HepG2 (cell line): ENCODE results near the gene EYA4. TPM values are rescaled to one million over a fixed set of nuclear protein-coding genes. Genes with fewer than 3 reads are reported as not detected.

ENCODE experiments used
- ATAC-seq: fragments of 200-7000 bp; cut with Tn5 transposase; 3 replicates; pipeline ENCODE4 v1.9.1; 2020; ENCODE audit warnings: mild to moderate bottlenecking, moderate library complexity
- BruUV-seq: library from RNA; stranded (reverse); fragments of 400-500 nt; replicated peaks from 2 replicates; lab custom pipeline; 2021; lab: Mats Ljungman, UMichigan
- CTCF ChIA-PET: fragments of 300-600 bp; formaldehyde crosslinking; extraction: SDS; loops from one replicate; lab custom pipeline; 2021; ENCODE audit warnings: low total read pairs, inconsistent platforms, low intra/inter-chr PET ratio; lab: Yijun Ruan, JAX
- POLR2A ChIA-PET: fragments of 350-600 bp; sonication (Branson Sonifier 250); formaldehyde crosslinking; loops from one replicate; lab custom pipeline; 2020; ENCODE audit warnings: antibody characterized with exemption, inconsistent platforms; lab: Yijun Ruan, JAX
- DNase-seq: peaks from one replicate; pipeline ENCODE4 v3.0.0-alpha.2; 2015; ENCODE audit warnings: low spot score
- FAIRE-seq: peaks from 3 replicates; lab custom pipeline; 2011; peaks lifted over from hg19 to GRCh38; lab: Jason Lieb, UNC
- H2AFZ ChIP-seq: one replicate; pipeline ENCODE4 v1.6.1; 2011; ENCODE audit warnings: low read length, inconsistent platforms
- H3K27ac ChIP-seq: fragments of 300-600 bp; 3 replicates; pipeline ENCODE4 v1.8.0; 2011; ENCODE audit warnings: mixed run types, mild to moderate bottlenecking, mixed read lengths, low read length, inconsistent platforms; ENCODE audit not compliant: insufficient read depth; ENCODE audit errors: extremely low read length
- H3K27me3 ChIP-seq, 2 experiments: fragments of 200-600 bp in 1 of 2; 2 replicates in 1 of 2; 3 replicates in 1 of 2; pipeline versions ENCODE4 v1.6.0 to v1.8.0; 2011; ENCODE audit warnings: low read length in 2 of 2, mild to moderate bottlenecking in 2 of 2, moderate library complexity in 2 of 2, inconsistent platforms in 1 of 2; ENCODE audit not compliant: insufficient read depth in 2 of 2, control insufficient read depth in 1 of 2
- H3K36me3 ChIP-seq, 2 experiments: fragments of 200-600 bp in 1 of 2; replicated peaks in 1 of 2; 2 replicates in 1 of 2; 3 replicates in 1 of 2; pipeline versions ENCODE4 v1.5.1 to v1.8.0; 2011; ENCODE audit warnings: low read length in 2 of 2, inconsistent platforms in 1 of 2; ENCODE audit not compliant: insufficient read depth in 2 of 2, control insufficient read depth in 1 of 2
- H3K4me1 ChIP-seq: 2 replicates; pipeline ENCODE4 v1.5.1; 2012; ENCODE audit warnings: low read length, inconsistent platforms; ENCODE audit not compliant: insufficient read depth
- H3K4me2 ChIP-seq: 2 replicates; pipeline ENCODE4 v1.6.0; 2011; ENCODE audit warnings: low read depth, low read length, inconsistent platforms
- H3K4me3 ChIP-seq, 3 experiments: fragments of 200-600 bp in 1 of 3; sonication (generic), shearing (Covaris generic) in 1 of 3; replicated peaks in 1 of 3; 2 replicates each; pipeline ENCODE4 v1.5.1; 2011 to 2016; ENCODE audit warnings: low read length in 3 of 3, inconsistent platforms in 2 of 3, low read depth in 2 of 3, mild to moderate bottlenecking in 2 of 3, control low read depth in 1 of 3, mixed read lengths in 1 of 3; ENCODE audit not compliant: insufficient read depth in 1 of 3
- H3K79me2 ChIP-seq: one replicate; pipeline ENCODE4 v1.6.1; 2011; ENCODE audit warnings: low read length, inconsistent platforms; ENCODE audit not compliant: insufficient read depth
- H3K9ac ChIP-seq: 2 replicates; pipeline ENCODE4 v1.6.0; 2011; ENCODE audit warnings: mild to moderate bottlenecking, low read depth, low read length, inconsistent platforms; ENCODE audit not compliant: insufficient read depth
- H3K9me3 ChIP-seq: 2 replicates; pipeline ENCODE4 v1.5.1; 2012; ENCODE audit warnings: mild to moderate bottlenecking, low read length
- H4K20me1 ChIP-seq: 2 replicates; pipeline ENCODE4 v1.6.0; 2011; ENCODE audit warnings: inconsistent platforms, mild to moderate bottlenecking, low read length, moderate library complexity; ENCODE audit not compliant: insufficient read depth
- EEA1 ChIP-seq: sonication (generic); formaldehyde crosslinking; IDR thresholded peaks from 2 replicates; pipeline ENCODE4 v1.5.1; 2020; ENCODE audit warnings: mild to moderate bottlenecking, missing genetic modification reagents, borderline replicate concordance
- FLYWCH1 ChIP-seq: sonication (generic); formaldehyde crosslinking; IDR thresholded peaks from 2 replicates; pipeline ENCODE4 v1.8.1; 2023; ENCODE audit warnings: mild to moderate bottlenecking, missing genetic modification reagents
- GLI4 ChIP-seq: sonication (generic); formaldehyde crosslinking; IDR thresholded peaks from 2 replicates; pipeline ENCODE4 v1.5.1; 2020; ENCODE audit warnings: missing genetic modification reagents, mild to moderate bottlenecking, moderate library complexity, borderline replicate concordance
- NR2F2 ChIP-seq: IDR thresholded peaks from 2 replicates; pipeline ENCODE4 v1.6.1; 2012; ENCODE audit warnings: low read depth, inconsistent platforms, borderline replicate concordance
- TRIM24 ChIP-seq: sonication (generic); formaldehyde crosslinking; IDR thresholded peaks from 2 replicates; pipeline ENCODE4 v1.8.0; 2022; ENCODE audit warnings: mild to moderate bottlenecking, missing genetic modification reagents
- ZNF136 ChIP-seq: sonication (generic); formaldehyde crosslinking; IDR thresholded peaks from 2 replicates; pipeline ENCODE4 v1.8.1; 2022; ENCODE audit warnings: low read depth, mild to moderate bottlenecking, moderate library complexity, missing genetic modification reagents
- ZNF33A ChIP-seq: sonication (generic); formaldehyde crosslinking; IDR thresholded peaks from 2 replicates; pipeline ENCODE4 v1.5.1; 2020; ENCODE audit warnings: missing genetic modification reagents, mild to moderate bottlenecking, moderate library complexity, borderline replicate concordance
- ZNF354B ChIP-seq: sonication (generic); formaldehyde crosslinking; IDR thresholded peaks from 2 replicates; pipeline ENCODE4 v1.8.0; 2022; ENCODE audit warnings: mild to moderate bottlenecking, missing genetic modification reagents
- ZSCAN29 ChIP-seq: sonication (generic); formaldehyde crosslinking; conservative IDR thresholded peaks from 2 replicates; pipeline ENCODE4 v1.4.0; 2020; ENCODE audit warnings: mild to moderate bottlenecking, missing genetic modification reagents
- WGBS: methylation state at CpG from one replicate; pipeline ENCODE4 v1.1.6; 2017; ENCODE audit warnings: low lambda C conversion rate; 5-methylcytosine and 5-hydroxymethylcytosine counted together
- in situ Hi-C: cut with HindIII; loops from 2 replicates; pipeline ENCODE4 v1.10.0; 2017; ENCODE audit warnings: low pct_unique_long_range_greater_than_20kb; ENCODE audit not compliant: extremely low pct_ligation_motif_present
- intact Hi-C: fragments of 100-400 bp; cut with micrococcal nuclease; formaldehyde crosslinking; loops from one replicate; pipeline ENCODE4 v1.10.0; 2022; ENCODE audit not compliant: unreplicated experiment
- polyA plus RNA-seq, 8 experiments: library from polyadenylated mRNA; depleted of rRNA in 3 of 8; stranded (reverse) in 7 of 8; unstranded in 1 of 8; fragments of >200 nt; fragmentation: Illumina TruSeq in 4 of 8; extraction: Trizol in 4 of 8; gene quantifications; 2 replicates each; pipeline versions ENCODE4 v1.2.1 to v1.2.3, GENCODE V29; 2011 to 2016; ENCODE audit warnings: low read depth in 4 of 8, missing spikeins in 1 of 8, mixed read lengths in 1 of 8; ENCODE audit not compliant: insufficient read depth in 1 of 8
- total RNA-seq, 5 experiments: library from RNA; depleted of rRNA; stranded (reverse); fragments of >200 nt; fragmentation: Illumina TruSeq; extraction: Trizol; gene quantifications; 2 replicates each; pipeline ENCODE4 v1.2.3, GENCODE V29; 2016; ENCODE audit warnings: low read depth in 1 of 5
- TF ChIP-seq, protein P1 (sequence below): sonication (generic); formaldehyde crosslinking; IDR thresholded peaks from 2 replicates; pipeline ENCODE4 v1.9.0; 2021; ENCODE audit warnings: missing genetic modification reagents, mild to moderate bottlenecking, borderline replicate concordance
- TF ChIP-seq, protein P2 (sequence below): sonication (generic); formaldehyde crosslinking; IDR thresholded peaks from 2 replicates; pipeline ENCODE4 v1.5.1; 2020; ENCODE audit warnings: mild to moderate bottlenecking, missing genetic modification reagents, moderate library complexity
- TF ChIP-seq, protein P3 (sequence below): sonication (generic); formaldehyde crosslinking; IDR thresholded peaks from 2 replicates; pipeline ENCODE4 v1.5.0; 2020; ENCODE audit warnings: mild to moderate bottlenecking, missing genetic modification reagents
- TF ChIP-seq, protein P4 (sequence below): sonication (generic); formaldehyde crosslinking; conservative IDR thresholded peaks from 2 replicates; pipeline ENCODE4 v1.4.0; 2020; ENCODE audit warnings: missing genetic modification reagents
- TF ChIP-seq, protein P5 (sequence below): sonication (generic); formaldehyde crosslinking; IDR thresholded peaks from 2 replicates; pipeline ENCODE4 v1.8.1; 2022; ENCODE audit warnings: low read depth, mild to moderate bottlenecking, missing genetic modification reagents

The EYA4 gene
- total and polyA plus RNA-seq, 2 of the 13 experiments (the other 11 are each of a cell fraction or from before 2014, with no cell fraction given), result not detected

DNA sequence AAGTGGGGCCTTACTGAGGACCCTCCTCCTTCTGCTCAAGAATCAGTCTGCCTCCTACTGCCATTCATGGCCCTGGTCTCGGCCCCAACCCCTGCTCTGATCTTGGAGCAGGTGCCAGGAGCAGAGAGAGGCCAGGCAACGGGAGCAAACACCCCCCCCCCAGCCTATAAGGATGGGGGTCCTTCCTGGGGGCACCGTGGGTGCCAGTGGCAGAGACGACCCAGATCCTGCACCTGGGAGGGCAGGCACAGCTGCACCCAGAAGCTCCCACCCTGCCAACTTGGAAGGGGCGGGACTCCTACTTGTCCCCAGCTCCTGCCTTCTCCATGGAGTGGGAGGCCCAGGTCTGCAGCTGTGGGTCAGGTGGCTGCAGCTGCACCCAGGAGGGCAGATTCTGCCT is 183.2 kb downstream of the EYA4 start:
- CTCF ChIA-PET, result no interaction called here
- no peaks in the 10 kb centered on the region for H3K36me3 ChIP-seq
- no peaks in the 10 kb centered on the region for H3K4me1 ChIP-seq
- BruUV-seq, result no TSS peak
- H3K4me3 ChIP-seq, result no peak overlapping the region
- no peak overlapping the region for H3K27ac ChIP-seq
- no peak for DNase-seq
- no peak for ATAC-seq
- H3K4me2 ChIP-seq, result no peak overlapping the region
- FAIRE-seq, result no peak
- in situ Hi-C loops, result no loop called here
- H3K27me3 ChIP-seq, result 0 out of 5 replicates have a peak, but pooled peaks cover 0 to 2% of the 10 kb centered on the region in 2 experiments
- no peaks in the 10 kb centered on the region for H4K20me1 ChIP-seq
- no peak overlapping the region for H2AFZ ChIP-seq
- POLR2A ChIA-PET, result no interaction called here
- intact Hi-C loops, result no loop called here
- no peaks in the 10 kb centered on the region for H3K79me2 ChIP-seq
- WGBS, result 7% methylated on average over 2 of the region's 5 CpGs
- no peak overlapping the region for H3K9ac ChIP-seq
- no peaks in the 10 kb centered on the region for H3K9me3 ChIP-seq
- TF ChIP-seq GLI4 (no peak), ZSCAN29 (CRISPR knock-in tag) (no peak), FLYWCH1 (CRISPR knock-in tag) (no peak), ZNF354B (CRISPR knock-in tag) (no peak), EEA1 (CRISPR knock-in tag) (no peak), ZNF33A (no peak), TRIM24 (no peak), NR2F2 (no peak), ZNF136 (CRISPR knock-in tag) (no peak)
- TF ChIP-seq, protein P1, sequence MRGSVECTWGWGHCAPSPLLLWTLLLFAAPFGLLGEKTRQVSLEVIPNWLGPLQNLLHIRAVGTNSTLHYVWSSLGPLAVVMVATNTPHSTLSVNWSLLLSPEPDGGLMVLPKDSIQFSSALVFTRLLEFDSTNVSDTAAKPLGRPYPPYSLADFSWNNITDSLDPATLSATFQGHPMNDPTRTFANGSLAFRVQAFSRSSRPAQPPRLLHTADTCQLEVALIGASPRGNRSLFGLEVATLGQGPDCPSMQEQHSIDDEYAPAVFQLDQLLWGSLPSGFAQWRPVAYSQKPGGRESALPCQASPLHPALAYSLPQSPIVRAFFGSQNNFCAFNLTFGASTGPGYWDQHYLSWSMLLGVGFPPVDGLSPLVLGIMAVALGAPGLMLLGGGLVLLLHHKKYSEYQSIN (CRISPR knock-in tag), result no peak
- TF ChIP-seq, protein P2, sequence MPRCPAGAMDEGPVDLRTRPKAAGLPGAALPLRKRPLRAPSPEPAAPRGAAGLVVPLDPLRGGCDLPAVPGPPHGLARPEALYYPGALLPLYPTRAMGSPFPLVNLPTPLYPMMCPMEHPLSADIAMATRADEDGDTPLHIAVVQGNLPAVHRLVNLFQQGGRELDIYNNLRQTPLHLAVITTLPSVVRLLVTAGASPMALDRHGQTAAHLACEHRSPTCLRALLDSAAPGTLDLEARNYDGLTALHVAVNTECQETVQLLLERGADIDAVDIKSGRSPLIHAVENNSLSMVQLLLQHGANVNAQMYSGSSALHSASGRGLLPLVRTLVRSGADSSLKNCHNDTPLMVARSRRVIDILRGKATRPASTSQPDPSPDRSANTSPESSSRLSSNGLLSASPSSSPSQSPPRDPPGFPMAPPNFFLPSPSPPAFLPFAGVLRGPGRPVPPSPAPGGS (CRISPR knock-in tag), result no peak
- TF ChIP-seq, protein P3, sequence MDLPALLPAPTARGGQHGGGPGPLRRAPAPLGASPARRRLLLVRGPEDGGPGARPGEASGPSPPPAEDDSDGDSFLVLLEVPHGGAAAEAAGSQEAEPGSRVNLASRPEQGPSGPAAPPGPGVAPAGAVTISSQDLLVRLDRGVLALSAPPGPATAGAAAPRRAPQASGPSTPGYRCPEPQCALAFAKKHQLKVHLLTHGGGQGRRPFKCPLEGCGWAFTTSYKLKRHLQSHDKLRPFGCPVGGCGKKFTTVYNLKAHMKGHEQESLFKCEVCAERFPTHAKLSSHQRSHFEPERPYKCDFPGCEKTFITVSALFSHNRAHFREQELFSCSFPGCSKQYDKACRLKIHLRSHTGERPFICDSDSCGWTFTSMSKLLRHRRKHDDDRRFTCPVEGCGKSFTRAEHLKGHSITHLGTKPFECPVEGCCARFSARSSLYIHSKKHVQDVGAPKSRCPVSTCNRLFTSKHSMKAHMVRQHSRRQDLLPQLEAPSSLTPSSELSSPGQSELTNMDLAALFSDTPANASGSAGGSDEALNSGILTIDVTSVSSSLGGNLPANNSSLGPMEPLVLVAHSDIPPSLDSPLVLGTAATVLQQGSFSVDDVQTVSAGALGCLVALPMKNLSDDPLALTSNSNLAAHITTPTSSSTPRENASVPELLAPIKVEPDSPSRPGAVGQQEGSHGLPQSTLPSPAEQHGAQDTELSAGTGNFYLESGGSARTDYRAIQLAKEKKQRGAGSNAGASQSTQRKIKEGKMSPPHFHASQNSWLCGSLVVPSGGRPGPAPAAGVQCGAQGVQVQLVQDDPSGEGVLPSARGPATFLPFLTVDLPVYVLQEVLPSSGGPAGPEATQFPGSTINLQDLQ (CRISPR knock-in tag), result no peak
- TF ChIP-seq, protein P4, sequence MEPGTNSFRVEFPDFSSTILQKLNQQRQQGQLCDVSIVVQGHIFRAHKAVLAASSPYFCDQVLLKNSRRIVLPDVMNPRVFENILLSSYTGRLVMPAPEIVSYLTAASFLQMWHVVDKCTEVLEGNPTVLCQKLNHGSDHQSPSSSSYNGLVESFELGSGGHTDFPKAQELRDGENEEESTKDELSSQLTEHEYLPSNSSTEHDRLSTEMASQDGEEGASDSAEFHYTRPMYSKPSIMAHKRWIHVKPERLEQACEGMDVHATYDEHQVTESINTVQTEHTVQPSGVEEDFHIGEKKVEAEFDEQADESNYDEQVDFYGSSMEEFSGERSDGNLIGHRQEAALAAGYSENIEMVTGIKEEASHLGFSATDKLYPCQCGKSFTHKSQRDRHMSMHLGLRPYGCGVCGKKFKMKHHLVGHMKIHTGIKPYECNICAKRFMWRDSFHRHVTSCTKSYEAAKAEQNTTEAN, result no peak
- TF ChIP-seq, protein P5, sequence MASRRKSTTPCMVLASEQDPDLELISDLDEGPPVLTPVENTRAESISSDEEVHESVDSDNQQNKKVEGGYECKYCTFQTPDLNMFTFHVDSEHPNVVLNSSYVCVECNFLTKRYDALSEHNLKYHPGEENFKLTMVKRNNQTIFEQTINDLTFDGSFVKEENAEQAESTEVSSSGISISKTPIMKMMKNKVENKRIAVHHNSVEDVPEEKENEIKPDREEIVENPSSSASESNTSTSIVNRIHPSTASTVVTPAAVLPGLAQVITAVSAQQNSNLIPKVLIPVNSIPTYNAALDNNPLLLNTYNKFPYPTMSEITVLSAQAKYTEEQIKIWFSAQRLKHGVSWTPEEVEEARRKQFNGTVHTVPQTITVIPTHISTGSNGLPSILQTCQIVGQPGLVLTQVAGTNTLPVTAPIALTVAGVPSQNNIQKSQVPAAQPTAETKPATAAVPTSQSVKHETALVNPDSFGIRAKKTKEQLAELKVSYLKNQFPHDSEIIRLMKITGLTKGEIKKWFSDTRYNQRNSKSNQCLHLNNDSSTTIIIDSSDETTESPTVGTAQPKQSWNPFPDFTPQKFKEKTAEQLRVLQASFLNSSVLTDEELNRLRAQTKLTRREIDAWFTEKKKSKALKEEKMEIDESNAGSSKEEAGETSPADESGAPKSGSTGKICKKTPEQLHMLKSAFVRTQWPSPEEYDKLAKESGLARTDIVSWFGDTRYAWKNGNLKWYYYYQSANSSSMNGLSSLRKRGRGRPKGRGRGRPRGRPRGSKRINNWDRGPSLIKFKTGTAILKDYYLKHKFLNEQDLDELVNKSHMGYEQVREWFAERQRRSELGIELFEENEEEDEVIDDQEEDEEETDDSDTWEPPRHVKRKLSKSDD (CRISPR knock-in tag), result no peak
